Measurements from ENCODE around the gene CSRNP2. TPM values are rescaled to one million over a fixed set of nuclear protein-coding genes. Genes with fewer than 3 reads are reported as not detected.
A peak's percentile ranks its signal among the peaks of the same experiment; 100 is the strongest.

Gene CSRNP2
- total RNA-seq, 3 donors from 2014 or later = 16.8 to 29.5 (median 16.9) TPM

DNA sequence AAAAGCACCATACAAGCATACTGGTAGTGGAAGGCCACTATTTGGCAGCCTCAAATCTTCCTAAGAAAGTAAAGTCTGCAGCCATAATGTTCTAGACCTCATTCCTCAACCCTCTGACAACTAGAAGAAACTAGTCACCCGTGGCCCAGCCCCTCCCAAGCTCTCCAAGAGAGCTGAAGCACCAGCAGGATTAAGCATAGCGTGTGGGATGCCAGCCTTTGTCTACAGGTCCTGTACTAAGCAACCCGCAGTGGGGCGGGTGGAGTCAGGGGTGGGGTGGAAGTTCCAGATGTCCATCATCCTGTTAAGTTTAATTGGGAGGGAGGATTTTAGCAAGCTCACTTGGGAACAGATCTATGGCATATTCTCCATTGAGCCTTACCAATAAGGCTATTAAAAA lies 71.4 kb downstream of the CSRNP2 start:
- Histone ChIP-seq H3K4me3 (no peak overlapping the region), H3K36me3 (ENCODE audit: low read depth) (no peaks in the 10 kb centered on the region), H3K4me1 (ENCODE audit: low read depth) (no peaks in the 10 kb centered on the region), H3K9me3 (no peaks in the 10 kb centered on the region)
- ATAC-seq = peak; percentile 38
- TF ChIP-seq, protein P1, sequence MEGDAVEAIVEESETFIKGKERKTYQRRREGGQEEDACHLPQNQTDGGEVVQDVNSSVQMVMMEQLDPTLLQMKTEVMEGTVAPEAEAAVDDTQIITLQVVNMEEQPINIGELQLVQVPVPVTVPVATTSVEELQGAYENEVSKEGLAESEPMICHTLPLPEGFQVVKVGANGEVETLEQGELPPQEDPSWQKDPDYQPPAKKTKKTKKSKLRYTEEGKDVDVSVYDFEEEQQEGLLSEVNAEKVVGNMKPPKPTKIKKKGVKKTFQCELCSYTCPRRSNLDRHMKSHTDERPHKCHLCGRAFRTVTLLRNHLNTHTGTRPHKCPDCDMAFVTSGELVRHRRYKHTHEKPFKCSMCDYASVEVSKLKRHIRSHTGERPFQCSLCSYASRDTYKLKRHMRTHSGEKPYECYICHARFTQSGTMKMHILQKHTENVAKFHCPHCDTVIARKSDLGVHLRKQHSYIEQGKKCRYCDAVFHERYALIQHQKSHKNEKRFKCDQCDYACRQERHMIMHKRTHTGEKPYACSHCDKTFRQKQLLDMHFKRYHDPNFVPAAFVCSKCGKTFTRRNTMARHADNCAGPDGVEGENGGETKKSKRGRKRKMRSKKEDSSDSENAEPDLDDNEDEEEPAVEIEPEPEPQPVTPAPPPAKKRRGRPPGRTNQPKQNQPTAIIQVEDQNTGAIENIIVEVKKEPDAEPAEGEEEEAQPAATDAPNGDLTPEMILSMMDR (IDR thresholded peaks at IDR 0.05) = no peak
- DNase-seq = no peak
- intact Hi-C loops (cut with DNase I, micrococcal nuclease) = no loop called here

Other genes with a start within 250 kb of the CSRNP2 start
- not detected for gene TMPRSS12, start 240.7 kb downstream of the CSRNP2 start, total RNA-seq
- not detected for gene HIGD1C, start 131.1 kb downstream of the CSRNP2 start, total RNA-seq
- 10 to 100 TPM; 32.3 to 48.9 (median 43.0) TPM for gene SLC11A2, start 57.2 kb downstream of the CSRNP2 start, total RNA-seq
- gene LETMD1, start 35.3 kb downstream of the CSRNP2 start, total RNA-seq = 10 to 100 TPM; 67.4 to 74.2 (median 72.7) TPM
- 10 to 100 TPM; 28.3 to 31.4 (median 28.4) TPM for gene TFCP2, start 89.5 kb upstream of the CSRNP2 start, total RNA-seq
- 10 to 100 TPM in 1 of 3 donors, 1 to 10 TPM in 2; 3.9 to 21.4 (median 5.1) TPM for gene POU6F1, start 134.5 kb upstream of the CSRNP2 start, total RNA-seq
- gene DAZAP2, start 155.2 kb upstream of the CSRNP2 start, total RNA-seq = 100 to 1,000 TPM; 211 to 334 (median 329) TPM
- gene SMAGP, start 186.8 kb upstream of the CSRNP2 start, total RNA-seq = 10 to 100 TPM; 35.0 to 88.6 (median 85.6) TPM
- gene BIN2, start 240.6 kb upstream of the CSRNP2 start, total RNA-seq = 1 to 10 TPM; 5.6 to 9.8 (median 7.3) TPM